Endothelial cell of umbilical vein (primary cell): ENCODE results near the gene DTX4.
A peak's percentile ranks its signal among the peaks of the same experiment; 100 is the strongest.

Experiments used
- CTCF ChIP-seq, 2 donors: IDR thresholded peaks; 1 replicate in 1 of 2; 2 replicates in 1 of 2; pipeline ENCODE4 v1.5.1; 2011; ENCODE audit warnings: low read length in 2 of 2, mild to moderate bottlenecking in 2 of 2, moderate library complexity in 2 of 2, control low read depth in 1 of 2, inconsistent platforms in 1 of 2, low read depth in 1 of 2; ENCODE audit not compliant: insufficient read depth in 1 of 2; ENCODE audit errors: extremely low read depth in 1 of 2
- EZH2 ChIP-seq: IDR thresholded peaks from 2 replicates; pipeline ENCODE4 v1.6.1; 2012; ENCODE audit warnings: borderline replicate concordance, low read depth, mild to moderate bottlenecking, moderate library complexity, low read length, inconsistent platforms; ENCODE audit not compliant: severe bottlenecking
- MYC ChIP-seq: IDR thresholded peaks from one replicate; pipeline ENCODE4 v1.6.1; 2011; ENCODE audit warnings: mild to moderate bottlenecking, low read depth, low read length
- POLR2A ChIP-seq: IDR thresholded peaks from 2 replicates; pipeline ENCODE4 v1.6.1; 2012; ENCODE audit warnings: low read depth, mild to moderate bottlenecking, control low read depth, low read length

DNA sequence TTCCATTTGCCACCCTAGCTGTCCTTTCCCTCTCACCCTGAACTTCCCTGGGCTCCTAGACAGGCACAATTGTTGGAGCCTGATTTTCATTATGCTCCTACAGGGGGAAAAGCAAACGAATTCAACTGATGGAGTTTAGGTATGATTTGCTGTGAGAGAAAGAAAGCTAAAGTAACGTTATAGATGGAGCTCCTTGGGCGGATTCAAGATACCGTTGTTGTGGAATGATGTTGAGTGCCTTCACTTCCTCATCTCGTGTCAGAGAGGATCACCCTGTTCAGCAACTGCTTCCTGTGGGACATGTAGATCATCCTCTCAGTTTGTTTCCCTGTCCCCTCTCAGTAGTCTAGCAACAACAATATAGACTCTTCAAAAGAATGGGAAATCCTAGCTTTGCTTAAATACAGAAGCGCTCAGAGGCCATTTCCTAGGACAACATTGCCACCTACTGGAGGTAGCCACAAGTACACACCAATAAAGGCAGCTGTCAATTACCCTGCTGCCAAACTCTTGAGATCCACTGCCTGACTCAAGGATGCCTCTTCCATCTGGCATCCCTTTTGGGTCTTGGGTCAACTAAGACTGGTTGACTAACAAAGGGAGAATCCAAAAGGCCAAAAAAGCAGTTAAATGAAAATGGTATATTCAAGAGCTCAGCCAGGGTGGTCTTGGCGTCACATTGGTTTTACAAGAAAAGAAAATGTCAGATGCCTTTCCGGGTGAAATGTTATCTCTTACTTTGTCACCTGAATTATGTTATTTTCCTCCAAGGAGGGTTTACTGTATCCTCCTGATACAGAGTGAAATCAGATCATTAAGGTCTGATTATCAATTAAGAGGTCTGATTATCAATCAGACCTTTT is 13.5 kb upstream of the DTX4 start:
- TF ChIP-seq CTCF (IDR thresholded peaks at IDR 0.05; ENCODE audit: extremely low read depth in 1 of 2, insufficient read depth in 1 of 2, low read depth in 1 of 2, low read length in 2 of 2) (peak; percentile 72 to 82), POLR2A (no peak), EZH2 (no peak), MYC (no peak)
